ENCODE measurements around the gene COPE. TPM values are rescaled to one million over a fixed set of nuclear protein-coding genes. Genes with fewer than 3 reads are reported as not detected.
A peak's percentile ranks its signal among the peaks of the same experiment; 100 is the strongest.

COPE gene
- total RNA-seq, 4 donors from 2014 or later: 144 to 268 (median 179) TPM

- TF ChIP-seq EP300 (IDR thresholded peaks at IDR 0.05; ENCODE audit: low read depth) (no peak), CTCF (IDR thresholded peaks at IDR 0.05) (peak in 2 of 5 experiments; percentile 30 to 46)
- Histone ChIP-seq H3K4me3 (no peak overlapping the region), H3K36me3 (peaks cover 0 to 4% (median 0%) of the 10 kb centered on the region in 4 donors), H3K27me3 (no peaks in the 10 kb centered on the region), H3K4me1 (peaks cover 13 to 29% (median 22%) of the 10 kb centered on the region in 4 donors), H3K9me3 (no peaks in the 10 kb centered on the region), H3K27ac (no peak overlapping the region)
- intact Hi-C loops (cut with DNase I; ENCODE audit: low total_unique reads) (no loop called here), in situ Hi-C loops (cut with MboI; ENCODE audit: low pct_ligation_motif_present in 1 of 4, low pct_unique_long_range_greater_than_20kb in 1 of 4, low sequenced_read_pairs in 3 of 4) (no loop called here)
- 47% methylated on average over 5 of the region's 5 CpGs; no CpG with 5 or more reads in 1 of the 2 donors for WGBS, 2 donors (ENCODE audit: low coverage in 1 of 2)
- DNase-seq: peak; percentile 39
Observed at GRCh38 chr19:18915639-18916038, 3.5 kb downstream of the COPE start.

- Histone ChIP-seq H3K9me3 (no peaks in the 10 kb centered on the region), H3K4me1 (peaks cover 6 to 18% (median 13%) of the 10 kb centered on the region in 4 donors), H3K4me3 (no peak overlapping the region), H3K27me3 (no peaks in the 10 kb centered on the region), H3K36me3 (peaks cover 0 to 4% (median 0%) of the 10 kb centered on the region in 4 donors), H3K27ac (no peak overlapping the region)
- in situ Hi-C loops (cut with MboI; ENCODE audit: low pct_ligation_motif_present in 1 of 4, low pct_unique_long_range_greater_than_20kb in 1 of 4, low sequenced_read_pairs in 3 of 4): no loop called here
- TF ChIP-seq POLR2AphosphoS5 (IDR thresholded peaks at IDR 0.05) (no peak), CTCF (IDR thresholded peaks at IDR 0.05) (no peak), EP300 (IDR thresholded peaks at IDR 0.05; ENCODE audit: low read depth) (no peak), POLR2A (IDR thresholded peaks at IDR 0.05) (no peak)
- intact Hi-C loops (cut with DNase I; ENCODE audit: low total_unique reads): no loop called here
- 94% methylated on average over 5 of the region's 5 CpGs; no CpG with 5 or more reads in 1 of the 2 donors for WGBS, 2 donors (ENCODE audit: low coverage in 1 of 2)
- DNase-seq: no peak
Observed at GRCh38 chr19:18913466-18913865, 5.7 kb downstream of the COPE start.

GRCh38 chr19:18912933-18913332, 6.3 kb downstream of the COPE start:
- 98% methylated on average over 12 of the region's 14 CpGs; no CpG with 5 or more reads in 1 of the 2 donors for WGBS, 2 donors (ENCODE audit: low coverage in 1 of 2)
- H3K36me3 ChIP-seq: peaks cover 0 to 4% (median 0%) of the 10 kb centered on the region in 4 donors
- intact Hi-C loops (cut with DNase I; ENCODE audit: low total_unique reads): no loop called here
- DNase-seq: no peak
- no peaks in the 10 kb centered on the region for H3K9me3 ChIP-seq
- H3K27ac ChIP-seq: no peak overlapping the region
- H3K27me3 ChIP-seq: no peaks in the 10 kb centered on the region
- no peak overlapping the region for H3K4me3 ChIP-seq
- in situ Hi-C loops (cut with MboI; ENCODE audit: low pct_ligation_motif_present in 1 of 4, low pct_unique_long_range_greater_than_20kb in 1 of 4, low sequenced_read_pairs in 3 of 4): no loop called here
- TF ChIP-seq EP300 (IDR thresholded peaks at IDR 0.05; ENCODE audit: low read depth): no peak
- TF ChIP-seq POLR2AphosphoS5 (IDR thresholded peaks at IDR 0.05): no peak
- no peak for TF ChIP-seq POLR2A (IDR thresholded peaks at IDR 0.05)
- TF ChIP-seq CTCF (IDR thresholded peaks at IDR 0.05): no peak
- H3K4me1 ChIP-seq: peaks cover 6 to 12% (median 8%) of the 10 kb centered on the region in 4 donors

GRCh38 chr19:18910801-18911436, 8.3 kb downstream of the COPE start:
- in situ Hi-C loops (cut with MboI; ENCODE audit: low pct_ligation_motif_present in 1 of 4, low pct_unique_long_range_greater_than_20kb in 1 of 4, low sequenced_read_pairs in 3 of 4) (no loop called here), intact Hi-C loops (cut with DNase I; ENCODE audit: low total_unique reads) (no loop called here)
- Histone ChIP-seq H3K4me1 (peaks cover 0 to 2% (median 0%) of the 10 kb centered on the region in 4 donors), H3K27me3 (no peaks in the 10 kb centered on the region), H3K4me3 (no peak overlapping the region), H3K36me3 (peaks cover 0 to 4% (median 0%) of the 10 kb centered on the region in 4 donors), H3K9me3 (no peaks in the 10 kb centered on the region), H3K27ac (no peak overlapping the region)
- TF ChIP-seq EP300 (IDR thresholded peaks at IDR 0.05; ENCODE audit: low read depth) (no peak), POLR2AphosphoS5 (IDR thresholded peaks at IDR 0.05) (no peak), POLR2A (IDR thresholded peaks at IDR 0.05) (no peak), CTCF (IDR thresholded peaks at IDR 0.05) (no peak)
- 94 to 100% methylated on average over 1 to 18 of the region's 19 CpGs for WGBS, 2 donors (ENCODE audit: low coverage in 1 of 2)
- no peak for DNase-seq

All from transverse colon (tissue), 4 donors.